ENCODE measurements around the gene CALU.

CALU gene

DNA sequence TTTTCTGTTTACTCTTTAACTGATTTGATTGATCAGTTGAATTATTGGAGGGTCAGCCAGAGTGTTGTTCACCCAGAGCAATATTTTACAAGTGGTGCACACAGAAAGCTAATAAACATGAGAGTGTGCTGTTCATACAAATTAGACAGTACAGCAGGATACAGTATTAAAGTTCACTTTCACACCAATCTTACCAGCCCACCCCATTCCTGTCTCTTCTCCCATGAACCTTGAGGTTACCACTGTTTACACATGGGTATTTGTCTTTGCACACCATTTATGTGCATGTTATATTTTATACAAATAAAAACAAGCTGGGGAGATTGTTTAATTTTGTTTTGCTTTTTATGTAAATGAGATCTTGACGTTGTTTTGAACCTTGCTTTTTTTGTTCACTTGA lies 6.5 kb downstream of the CALU start:
- no peak overlapping the region for H3K9ac ChIP-seq
- H3K4me1 ChIP-seq = peaks cover 9 to 46% (median 14%) of the 10 kb centered on the region in 10 experiments
- H3K36me3 ChIP-seq = peaks cover 52 to 87% (median 67%) of the 10 kb centered on the region in 11 experiments
- H3K27me3 ChIP-seq = no peaks in the 10 kb centered on the region
- H3K27ac ChIP-seq = no peak overlapping the region
- no peak for TF ChIP-seq Cebpa-rat (IDR thresholded peaks at IDR 0.05)
- H4K20me1 ChIP-seq = peaks cover 62 to 100% (median 84%) of the 10 kb centered on the region in 11 experiments; a peak in 20 of 22 replicates
- H3K4me2 ChIP-seq = no peak overlapping the region
- H3K4me3 ChIP-seq = no peak overlapping the region
- no peaks in the 10 kb centered on the region for H3K9me3 ChIP-seq (replicated peaks in 1 of 11)

GRCh38 chr7:128747327-128748079 lies 8.3 kb downstream of the CALU start:
- H4K20me1 ChIP-seq = peaks cover 48 to 100% (median 80%) of the 10 kb centered on the region in 11 experiments; a peak in 20 of 22 replicates
- H3K27ac ChIP-seq = no peak overlapping the region
- no peak overlapping the region for H3K4me2 ChIP-seq

DNA sequence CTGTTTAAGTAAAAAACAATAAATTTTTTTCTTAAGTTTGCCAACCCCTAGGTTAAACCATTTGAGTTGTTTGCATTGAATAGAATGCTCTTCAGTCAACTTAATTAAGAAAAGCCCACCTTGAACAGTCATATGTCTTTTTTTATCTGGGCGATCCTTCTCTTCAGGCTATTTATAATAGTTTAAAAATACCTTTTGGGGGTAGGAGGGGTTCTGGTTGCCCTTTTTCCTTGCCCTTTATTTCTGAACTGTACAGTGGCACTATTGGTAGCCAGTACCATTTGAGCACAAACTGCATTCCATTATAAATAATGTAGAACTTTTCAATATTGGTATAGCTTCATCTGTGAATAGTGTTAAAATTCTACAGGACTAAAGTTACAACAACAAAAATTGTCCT lies 13.1 kb downstream of the CALU start:
- no peak overlapping the region for H3K4me2 ChIP-seq
- H3K36me3 ChIP-seq = peaks cover 95 to 100% (median 99%) of the 10 kb centered on the region in 11 experiments
- no peaks in the 10 kb centered on the region for H3K9me3 ChIP-seq (replicated peaks in 1 of 11)
- no peaks in the 10 kb centered on the region for H3K4me1 ChIP-seq
- peaks cover 23 to 97% (median 73%) of the 10 kb centered on the region in 11 experiments; a peak in 20 of 22 replicates for H4K20me1 ChIP-seq
- no peak overlapping the region for H3K9ac ChIP-seq
- no peak overlapping the region for H3K27ac ChIP-seq
- H3K4me3 ChIP-seq = no peak overlapping the region
- TF ChIP-seq Cebpa-rat (IDR thresholded peaks at IDR 0.05) = no peak
- no peaks in the 10 kb centered on the region for H3K27me3 ChIP-seq

More at GRCh38 chr7:128747327-128748079, 8.3 kb downstream of the CALU start:
- Histone ChIP-seq H3K9me3 (replicated peaks in 1 of 11) (no peaks in the 10 kb centered on the region), H3K36me3 (peaks cover 70 to 99% (median 83%) of the 10 kb centered on the region in 11 experiments), H3K27me3 (no peaks in the 10 kb centered on the region), H3K4me1 (peaks cover 0 to 28% (median 2%) of the 10 kb centered on the region in 10 experiments; a peak in 8 of 20 replicates), H3K9ac (no peak overlapping the region), H3K4me3 (no peak overlapping the region)
- no peak for TF ChIP-seq Cebpa-rat (IDR thresholded peaks at IDR 0.05)

GRCh38 chr7:128755075-128755818 lies 16.1 kb downstream of the CALU start:
- Histone ChIP-seq H3K27me3 (no peaks in the 10 kb centered on the region), H3K4me3 (no peak overlapping the region), H3K9me3 (replicated peaks in 1 of 11) (no peaks in the 10 kb centered on the region), H3K27ac (no peak overlapping the region), H4K20me1 (peaks cover 20 to 78% (median 45%) of the 10 kb centered on the region in 11 experiments; a peak in 20 of 22 replicates), H3K9ac (no peak overlapping the region), H3K36me3 (peaks cover 92 to 100% (median 100%) of the 10 kb centered on the region in 11 experiments), H3K4me1 (no peaks in the 10 kb centered on the region), H3K4me2 (no peak overlapping the region)
- TF ChIP-seq Cebpa-rat (IDR thresholded peaks at IDR 0.05) = no peak

- Histone ChIP-seq H3K36me3 (peaks cover 92 to 100% (median 100%) of the 10 kb centered on the region in 11 experiments), H4K20me1 (peaks cover 20 to 71% (median 39%) of the 10 kb centered on the region in 11 experiments; a peak in 20 of 22 replicates)
- no peak for TF ChIP-seq Cebpa-rat (IDR thresholded peaks at IDR 0.05)
Observed at GRCh38 chr7:128755819-128756476, 16.8 kb downstream of the CALU start.

DNA sequence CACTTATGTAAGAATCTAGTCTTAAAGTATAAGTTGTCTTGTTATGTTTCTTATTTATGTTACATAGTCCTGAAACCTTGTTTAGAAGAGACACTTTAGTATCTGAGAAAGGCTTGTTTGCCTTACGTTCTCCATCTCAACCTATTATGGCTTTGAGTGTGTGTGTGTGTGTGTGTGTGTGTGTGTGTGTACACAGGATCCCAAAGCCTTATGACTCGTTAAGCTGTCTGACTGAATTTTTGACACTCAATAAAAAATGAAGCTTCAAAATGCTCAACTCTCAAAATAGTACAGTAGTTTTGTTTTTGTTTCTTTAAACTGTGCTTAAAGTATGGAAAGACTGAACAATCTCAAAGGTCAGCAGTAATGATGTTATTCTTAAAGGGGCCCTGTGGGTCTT lies 18.0 kb downstream of the CALU start:
- H3K4me2 ChIP-seq = no peak overlapping the region
- H3K36me3 ChIP-seq = peaks cover 92 to 100% (median 100%) of the 10 kb centered on the region in 11 experiments
- TF ChIP-seq Cebpa-rat (IDR thresholded peaks at IDR 0.05) = no peak
- no peak overlapping the region for H3K4me3 ChIP-seq
- H3K4me1 ChIP-seq = no peaks in the 10 kb centered on the region
- H3K27me3 ChIP-seq = no peaks in the 10 kb centered on the region
- no peaks in the 10 kb centered on the region for H3K9me3 ChIP-seq (replicated peaks in 1 of 11)
- peaks cover 15 to 62% (median 27%) of the 10 kb centered on the region in 11 experiments; a peak in 19 of 22 replicates for H4K20me1 ChIP-seq
- H3K9ac ChIP-seq = no peak overlapping the region
- no peak overlapping the region for H3K27ac ChIP-seq

More at GRCh38 chr7:128755819-128756476, 16.8 kb downstream of the CALU start:
- H3K27ac ChIP-seq = no peak overlapping the region
- no peak overlapping the region for H3K9ac ChIP-seq
- H3K4me1 ChIP-seq = no peaks in the 10 kb centered on the region
- no peaks in the 10 kb centered on the region for H3K27me3 ChIP-seq
- H3K4me2 ChIP-seq = no peak overlapping the region
- H3K4me3 ChIP-seq = no peak overlapping the region
- no peaks in the 10 kb centered on the region for H3K9me3 ChIP-seq (replicated peaks in 1 of 11)

- Histone ChIP-seq H3K4me3 (no peak overlapping the region), H4K20me1 (peaks cover 7 to 51% (median 20%) of the 10 kb centered on the region in 11 experiments; a peak in 17 of 22 replicates), H3K9me3 (replicated peaks in 1 of 11) (no peaks in the 10 kb centered on the region), H3K27me3 (no peaks in the 10 kb centered on the region), H3K27ac (no peak overlapping the region), H3K4me1 (no peaks in the 10 kb centered on the region), H3K9ac (no peak overlapping the region), H3K4me2 (no peak overlapping the region), H3K36me3 (peaks cover 92 to 100% (median 100%) of the 10 kb centered on the region in 11 experiments)
- TF ChIP-seq Cebpa-rat (IDR thresholded peaks at IDR 0.05) = no peak
Observed at GRCh38 chr7:128758553-128758952, 19.4 kb downstream of the CALU start.

DNA sequence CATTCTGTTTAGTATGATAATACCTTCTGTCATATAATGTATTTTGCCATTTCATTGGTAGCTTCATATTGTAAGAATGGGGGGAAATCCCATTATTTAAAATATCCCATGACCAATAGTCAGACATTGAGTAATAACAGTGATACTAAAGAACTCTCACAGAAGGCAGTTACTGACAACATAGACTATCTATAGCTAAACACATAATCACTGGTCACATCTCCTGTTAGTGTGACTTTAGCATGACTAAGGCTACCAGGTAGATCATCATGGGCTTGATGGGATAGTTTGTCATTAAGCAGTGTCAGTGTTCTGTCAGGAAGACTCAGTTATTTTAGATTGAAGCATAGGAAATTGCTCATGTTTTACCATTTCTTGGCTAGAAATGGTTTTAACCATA lies 20.1 kb downstream of the CALU start:
- TF ChIP-seq Cebpa-rat (IDR thresholded peaks at IDR 0.05) = no peak
- H3K36me3 ChIP-seq = peaks cover 92 to 100% (median 100%) of the 10 kb centered on the region in 11 experiments
- peaks cover 7 to 45% (median 20%) of the 10 kb centered on the region in 11 experiments; a peak in 16 of 22 replicates for H4K20me1 ChIP-seq
- H3K27ac ChIP-seq = no peak overlapping the region
- H3K4me3 ChIP-seq = no peak overlapping the region
- no peaks in the 10 kb centered on the region for H3K27me3 ChIP-seq
- H3K9me3 ChIP-seq (replicated peaks in 1 of 11) = no peaks in the 10 kb centered on the region
- no peak overlapping the region for H3K9ac ChIP-seq
- no peaks in the 10 kb centered on the region for H3K4me1 ChIP-seq
- no peak overlapping the region for H3K4me2 ChIP-seq

DNA sequence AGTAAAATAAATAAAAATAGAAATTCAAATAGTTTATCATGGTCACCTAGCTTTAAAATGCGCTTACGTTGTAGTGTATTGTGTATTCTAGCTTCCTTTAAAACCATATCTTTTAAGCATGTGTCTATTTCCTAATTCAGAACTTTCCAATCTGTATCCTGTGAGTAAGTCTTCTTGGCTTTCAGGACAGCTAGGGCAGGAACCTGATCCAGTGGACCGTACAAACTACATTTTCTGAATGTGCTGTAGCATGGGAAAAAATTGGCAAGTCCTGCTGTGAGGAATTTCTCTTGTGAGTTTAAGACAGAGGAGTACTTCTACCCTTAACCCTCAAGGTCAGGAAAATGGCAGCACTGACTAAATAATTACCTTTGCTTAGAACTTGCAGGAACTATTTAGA lies 24.4 kb downstream of the CALU start:
- H3K9ac ChIP-seq = no peak overlapping the region
- no peak for TF ChIP-seq Cebpa-rat (IDR thresholded peaks at IDR 0.05)
- no peaks in the 10 kb centered on the region for H3K9me3 ChIP-seq (replicated peaks in 1 of 11)
- H3K36me3 ChIP-seq = peaks cover 93 to 100% (median 98%) of the 10 kb centered on the region in 11 experiments
- H3K4me1 ChIP-seq = no peaks in the 10 kb centered on the region
- no peaks in the 10 kb centered on the region for H3K27me3 ChIP-seq
- peaks cover 0 to 8% (median under 1%) of the 10 kb centered on the region in 11 experiments; a peak in 8 of 22 replicates for H4K20me1 ChIP-seq
- no peak overlapping the region for H3K4me3 ChIP-seq
- H3K27ac ChIP-seq = no peak overlapping the region
- H3K4me2 ChIP-seq = no peak overlapping the region
